ENCODE measurements around the gene ADSL.

The ADSL gene

DNA sequence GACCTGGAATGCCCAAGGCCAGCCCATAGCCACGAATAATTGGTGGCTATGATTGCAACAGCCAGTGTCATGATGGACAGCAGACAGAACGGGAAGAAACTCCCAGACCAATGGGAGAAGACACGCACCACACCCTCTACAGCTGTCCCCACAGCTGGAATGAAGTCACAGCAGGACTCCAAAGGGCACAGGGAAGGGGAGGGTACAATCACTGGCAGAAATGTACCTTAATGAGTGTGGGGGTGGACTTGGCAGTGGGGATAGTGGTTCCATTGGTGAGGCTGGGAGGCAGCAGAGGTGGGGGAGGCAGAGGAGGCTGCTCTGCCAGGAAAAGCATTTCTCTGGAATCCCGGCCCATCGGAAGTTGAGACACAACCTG is 77.0 kb downstream of the ADSL start:
- Histone ChIP-seq H3K27me3 (ENCODE audit: insufficient read depth, low read length, poor library complexity) (no peaks in the 10 kb centered on the region), H3K4me3 (ENCODE audit: low read depth in 1 of 2, low read length in 2 of 2) (no peak overlapping the region), H3K9ac (ENCODE audit: low read depth, low read length) (no peak overlapping the region), H3K4me2 (ENCODE audit: insufficient read depth, low read length) (no peak overlapping the region), H4K20me1 (ENCODE audit: insufficient read depth, low read length) (peaks cover 20% of the 10 kb centered on the region; the same call in 1 of the 2 replicates), H3K36me3 (ENCODE audit: insufficient read depth, low read length) (peaks cover 93% of the 10 kb centered on the region), H3K27ac (ENCODE audit: low read length) (no peak overlapping the region), H3K9me3 (ENCODE audit: insufficient read depth, low read length, severe bottlenecking) (no peaks in the 10 kb centered on the region), H3K79me2 (ENCODE audit: insufficient read depth, low read length) (no peaks in the 10 kb centered on the region), H3K4me1 (ENCODE audit: insufficient read depth, low read length) (no peaks in the 10 kb centered on the region), H2AFZ (ENCODE audit: low read depth, low read length) (no peak overlapping the region)
- DNase-seq, result no peak
- TF ChIP-seq, protein P1, sequence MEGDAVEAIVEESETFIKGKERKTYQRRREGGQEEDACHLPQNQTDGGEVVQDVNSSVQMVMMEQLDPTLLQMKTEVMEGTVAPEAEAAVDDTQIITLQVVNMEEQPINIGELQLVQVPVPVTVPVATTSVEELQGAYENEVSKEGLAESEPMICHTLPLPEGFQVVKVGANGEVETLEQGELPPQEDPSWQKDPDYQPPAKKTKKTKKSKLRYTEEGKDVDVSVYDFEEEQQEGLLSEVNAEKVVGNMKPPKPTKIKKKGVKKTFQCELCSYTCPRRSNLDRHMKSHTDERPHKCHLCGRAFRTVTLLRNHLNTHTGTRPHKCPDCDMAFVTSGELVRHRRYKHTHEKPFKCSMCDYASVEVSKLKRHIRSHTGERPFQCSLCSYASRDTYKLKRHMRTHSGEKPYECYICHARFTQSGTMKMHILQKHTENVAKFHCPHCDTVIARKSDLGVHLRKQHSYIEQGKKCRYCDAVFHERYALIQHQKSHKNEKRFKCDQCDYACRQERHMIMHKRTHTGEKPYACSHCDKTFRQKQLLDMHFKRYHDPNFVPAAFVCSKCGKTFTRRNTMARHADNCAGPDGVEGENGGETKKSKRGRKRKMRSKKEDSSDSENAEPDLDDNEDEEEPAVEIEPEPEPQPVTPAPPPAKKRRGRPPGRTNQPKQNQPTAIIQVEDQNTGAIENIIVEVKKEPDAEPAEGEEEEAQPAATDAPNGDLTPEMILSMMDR (IDR thresholded peaks at IDR 0.05; ENCODE audit: borderline replicate concordance, extremely low read depth, low read length, poor library complexity, severe bottlenecking), result no peak
- no peak for TF ChIP-seq EZH2 (IDR thresholded peaks at IDR 0.05; ENCODE audit: borderline replicate concordance, low read depth, low read length, severe bottlenecking)
- no peak for ATAC-seq (ENCODE audit: insufficient read depth, low read depth)

DNA sequence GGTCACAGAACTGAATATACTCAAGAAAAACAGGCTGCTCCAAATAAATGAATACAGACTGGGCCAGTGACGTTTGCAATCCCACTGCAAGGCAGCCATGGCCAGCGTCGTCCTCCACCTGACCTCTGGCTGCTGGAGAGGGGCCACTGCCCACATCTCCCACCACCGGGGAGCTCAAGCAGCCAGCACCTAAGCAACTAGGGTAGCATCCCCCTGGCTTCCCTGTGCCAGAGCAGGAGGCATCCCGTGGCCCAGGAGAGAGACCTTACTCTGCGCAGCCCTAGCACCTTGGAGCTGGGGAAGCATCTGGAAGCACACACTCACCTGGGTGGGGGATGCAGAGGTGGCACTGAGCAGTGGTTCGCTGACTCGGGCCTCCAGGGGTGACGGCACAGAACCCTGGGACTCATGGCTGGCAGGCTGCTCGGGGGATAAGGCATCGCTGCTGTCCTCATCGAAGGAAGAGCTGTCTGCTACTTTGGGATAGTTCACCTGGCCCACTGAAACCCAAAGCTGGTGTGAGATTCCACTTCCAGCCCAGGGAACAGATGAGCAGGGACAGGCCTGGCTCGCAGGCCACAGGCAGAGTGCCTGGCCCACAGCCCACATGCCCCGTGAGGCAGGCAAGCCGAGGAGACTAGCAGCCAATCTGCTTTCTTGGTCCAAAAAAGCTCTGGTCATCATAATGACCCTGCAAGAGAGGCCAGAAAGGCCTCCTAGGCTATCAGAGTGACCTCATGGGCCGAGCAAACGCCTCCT is 77.8 kb downstream of the ADSL start:
- H3K4me2 ChIP-seq (ENCODE audit: insufficient read depth, low read length), result no peak overlapping the region
- H3K27ac ChIP-seq (ENCODE audit: low read length), result no peak overlapping the region
- H3K9ac ChIP-seq (ENCODE audit: low read depth, low read length), result no peak overlapping the region
- H3K27me3 ChIP-seq (ENCODE audit: insufficient read depth, low read length, poor library complexity), result no peaks in the 10 kb centered on the region
- no peak overlapping the region for H2AFZ ChIP-seq (ENCODE audit: low read depth, low read length)
- no peak for TF ChIP-seq EZH2 (IDR thresholded peaks at IDR 0.05; ENCODE audit: borderline replicate concordance, low read depth, low read length, severe bottlenecking)
- TF ChIP-seq, protein P1 (IDR thresholded peaks at IDR 0.05; ENCODE audit: borderline replicate concordance, extremely low read depth, low read length, poor library complexity, severe bottlenecking), result no peak
- H3K9me3 ChIP-seq (ENCODE audit: insufficient read depth, low read length, severe bottlenecking), result no peaks in the 10 kb centered on the region
- DNase-seq (no peak), ATAC-seq (ENCODE audit: insufficient read depth, low read depth) (no peak)
- no peak overlapping the region for H3K4me3 ChIP-seq (ENCODE audit: low read depth in 1 of 2, low read length in 2 of 2)
- no peaks in the 10 kb centered on the region for H3K79me2 ChIP-seq (ENCODE audit: insufficient read depth, low read length)
- no peaks in the 10 kb centered on the region for H3K4me1 ChIP-seq (ENCODE audit: insufficient read depth, low read length)
- H4K20me1 ChIP-seq (ENCODE audit: insufficient read depth, low read length), result peaks cover 20% of the 10 kb centered on the region; the same call in 1 of the 2 replicates
- peaks cover 95% of the 10 kb centered on the region for H3K36me3 ChIP-seq (ENCODE audit: insufficient read depth, low read length)

DNA sequence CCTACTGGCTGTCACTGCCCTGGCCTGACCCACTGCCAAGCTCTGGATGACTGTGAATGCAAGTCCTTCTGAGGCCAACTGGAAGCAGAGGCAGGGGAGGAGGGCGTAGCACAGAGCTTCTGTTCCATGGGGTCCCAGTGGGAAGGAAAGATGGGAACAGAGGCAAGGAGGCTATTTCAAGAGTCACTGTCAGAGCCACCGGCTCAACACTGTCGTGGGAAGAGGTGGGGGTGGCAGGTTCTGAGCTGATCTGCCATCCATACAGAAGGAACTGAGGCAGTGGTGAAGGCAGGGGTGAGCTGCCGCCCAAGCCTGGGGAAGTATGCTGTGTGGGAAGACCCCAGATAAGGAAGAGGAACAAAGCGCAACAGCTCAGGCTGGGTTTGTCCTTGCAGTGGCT is 78.8 kb downstream of the ADSL start:
- no peaks in the 10 kb centered on the region for H3K9me3 ChIP-seq (ENCODE audit: insufficient read depth, low read length, severe bottlenecking)
- ATAC-seq (ENCODE audit: insufficient read depth, low read depth), result no peak
- H3K27ac ChIP-seq (ENCODE audit: low read length), result no peak overlapping the region
- H4K20me1 ChIP-seq (ENCODE audit: insufficient read depth, low read length), result peaks cover 20% of the 10 kb centered on the region; the same call in 1 of the 2 replicates
- H3K79me2 ChIP-seq (ENCODE audit: insufficient read depth, low read length), result no peaks in the 10 kb centered on the region
- no peak overlapping the region for H3K4me2 ChIP-seq (ENCODE audit: insufficient read depth, low read length)
- no peaks in the 10 kb centered on the region for H3K27me3 ChIP-seq (ENCODE audit: insufficient read depth, low read length, poor library complexity)
- H3K36me3 ChIP-seq (ENCODE audit: insufficient read depth, low read length), result peaks cover 95% of the 10 kb centered on the region
- no peaks in the 10 kb centered on the region for H3K4me1 ChIP-seq (ENCODE audit: insufficient read depth, low read length)
- H3K9ac ChIP-seq (ENCODE audit: low read depth, low read length), result no peak overlapping the region
- no peak for DNase-seq
- H2AFZ ChIP-seq (ENCODE audit: low read depth, low read length), result no peak overlapping the region
- TF ChIP-seq EZH2 (IDR thresholded peaks at IDR 0.05; ENCODE audit: borderline replicate concordance, low read depth, low read length, severe bottlenecking), result no peak
- TF ChIP-seq, protein P1 (IDR thresholded peaks at IDR 0.05; ENCODE audit: borderline replicate concordance, extremely low read depth, low read length, poor library complexity, severe bottlenecking), result no peak
- no peak overlapping the region for H3K4me3 ChIP-seq (ENCODE audit: low read depth in 1 of 2, low read length in 2 of 2)

All from DND-41 (cell line).